Frontal cortex (tissue), 4 donors: ENCODE results near the gene SLC22A4. TPM values are rescaled to one million over a fixed set of nuclear protein-coding genes. Genes with fewer than 3 reads are reported as not detected.

Experiments
- DNase-seq, 2 donors: peaks; one replicate each; pipeline ENCODE4 v3.0.0; 2012; ENCODE audit warnings: low spot score in 2 of 2
- FAIRE-seq: peaks from 2 replicates; lab custom pipeline; 2012; peaks lifted over from hg19 to GRCh38; lab: Jason Lieb, UNC
- total RNA-seq: library from RNA; depleted of rRNA; stranded (reverse); fragments of >200 nt; gene quantifications from one replicate; pipeline ENCODE4 v1.2.3, GENCODE V29; 2014
- donor health status: control.
- donor health status: control.
- donor health status: control.

SLC22A4 gene
- total RNA-seq, 1 donor from 2014 or later: 1.6 TPM

- FAIRE-seq (no peak), DNase-seq (no peak)
Measured at GRCh38 chr5:132368186-132368585, 74.0 kb downstream of the SLC22A4 start.

GRCh38 chr5:132369007-132369473 lies 74.8 kb downstream of the SLC22A4 start:
- FAIRE-seq: no peak
- DNase-seq: no peak

GRCh38 chr5:132369474-132370180 lies 75.4 kb downstream of the SLC22A4 start, which contains the start of gene SLC22A5:
TSS of gene SLC22A5 (plus strand) at chr5:132369710. CDS start at chr5:132369973, 263 bp downstream.
- FAIRE-seq (no peak), DNase-seq (peak; percentile 61 to 64)

- FAIRE-seq: no peak
- no peak for DNase-seq
Measured at GRCh38 chr5:132370181-132370970, 76.2 kb downstream of the SLC22A4 start.

- FAIRE-seq (no peak), DNase-seq (no peak)
Measured at GRCh38 chr5:132370971-132371602, 76.9 kb downstream of the SLC22A4 start.

GRCh38 chr5:132371603-132371994 lies 77.4 kb downstream of the SLC22A4 start:
- FAIRE-seq (no peak), DNase-seq (no peak)

GRCh38 chr5:132372127-132372526 lies 77.9 kb downstream of the SLC22A4 start:
- DNase-seq (no peak), FAIRE-seq (no peak)

- DNase-seq (no peak), FAIRE-seq (no peak)
Measured at GRCh38 chr5:132372542-132372941, 78.3 kb downstream of the SLC22A4 start.

GRCh38 chr5:132375957-132376356 lies 81.8 kb downstream of the SLC22A4 start:
- DNase-seq: no peak
- no peak for FAIRE-seq

GRCh38 chr5:132376694-132377641 lies 82.8 kb downstream of the SLC22A4 start:
- peak; percentile 40 to 53 for DNase-seq
- FAIRE-seq: no peak

GRCh38 chr5:132377738-132378137 lies 83.5 kb downstream of the SLC22A4 start:
- FAIRE-seq (no peak), DNase-seq (no peak)

GRCh38 chr5:132378580-132378979 lies 84.4 kb downstream of the SLC22A4 start:
- FAIRE-seq (no peak), DNase-seq (no peak)

GRCh38 chr5:132380047-132380446 lies 85.9 kb downstream of the SLC22A4 start:
- no peak for FAIRE-seq

GRCh38 chr5:132380741-132381140 lies 86.5 kb downstream of the SLC22A4 start:
- DNase-seq (no peak), FAIRE-seq (no peak)

More at GRCh38 chr5:132380047-132380446, 85.9 kb downstream of the SLC22A4 start:
- no peak for DNase-seq

GRCh38 chr5:132381614-132382013 lies 87.4 kb downstream of the SLC22A4 start:
- DNase-seq: no peak
- FAIRE-seq: no peak

- FAIRE-seq (no peak), DNase-seq (no peak)
Measured at GRCh38 chr5:132383261-132383660, 89.1 kb downstream of the SLC22A4 start.

GRCh38 chr5:132383984-132384383 lies 89.8 kb downstream of the SLC22A4 start:
- no peak for DNase-seq
- FAIRE-seq: no peak

- FAIRE-seq (no peak), DNase-seq (no peak)
Measured at GRCh38 chr5:132384506-132385050, 90.4 kb downstream of the SLC22A4 start.
